Stimulated activated CD8-positive, alpha-beta memory T cell treated with anti-CD3 and anti-CD28 coated beads, Interleukin-2, amount 100 ng/mL, for 1 hour (primary cell): ENCODE data around the gene NUP205.
A peak's percentile ranks its signal among the peaks of the same experiment; 100 is the strongest.
"Not testable (repeated sequence)": the region's sequence is repeated elsewhere in the genome, so short reads cannot be mapped to it uniquely, and the experiment has no call there.

Experiments
- DNase-seq, 2 donors: peaks; one replicate each; pipeline ENCODE4 v3.0.0-alpha.2; 2020; ENCODE audit warnings: low read depth in 2 of 2

NUP205 gene

GRCh38 chr7:135620447-135620846 is 62.7 kb downstream of the NUP205 start:
- DNase-seq = no peak

GRCh38 chr7:135620980-135621850 is 63.5 kb downstream of the NUP205 start:
- no peak for DNase-seq

GRCh38 chr7:135634191-135634878 is 76.6 kb downstream of the NUP205 start:
- no peak for DNase-seq

- DNase-seq = not testable (repeated sequence)
Measured at GRCh38 chr7:135639690-135640089, 82.0 kb downstream of the NUP205 start.

GRCh38 chr7:135644154-135644553 is 86.4 kb downstream of the NUP205 start:
- DNase-seq = no peak

- no peak for DNase-seq
Measured at GRCh38 chr7:135644729-135645128, 87.0 kb downstream of the NUP205 start.

- DNase-seq = no peak
Measured at GRCh38 chr7:135645296-135645904, 87.7 kb downstream of the NUP205 start.

- no peak for DNase-seq
Measured at GRCh38 chr7:135647755-135648154, 90.0 kb downstream of the NUP205 start.

- no peak for DNase-seq
Measured at GRCh38 chr7:135648235-135648634, 90.5 kb downstream of the NUP205 start.

- DNase-seq = no peak
Measured at GRCh38 chr7:135650831-135651573, 93.3 kb downstream of the NUP205 start.

GRCh38 chr7:135653340-135654080 is 95.8 kb downstream of the NUP205 start:
- DNase-seq = no peak

GRCh38 chr7:135658564-135658963 is 100.8 kb downstream of the NUP205 start:
- DNase-seq = no peak

- DNase-seq = no peak
Measured at GRCh38 chr7:135659159-135659846, 101.6 kb downstream of the NUP205 start.

GRCh38 chr7:135661311-135662122 is 103.8 kb downstream of the NUP205 start:
- DNase-seq = no peak

GRCh38 chr7:135662123-135662372 is 104.3 kb downstream of the NUP205 start:
- DNase-seq = no peak

- peak; percentile 94 to 95 for DNase-seq
Measured at GRCh38 chr7:135662373-135663114, 104.8 kb downstream of the NUP205 start, which contains the start of gene STMP1. TSS of gene STMP1 (plus strand) at chr7:135662514.

GRCh38 chr7:135664046-135664589 is 106.4 kb downstream of the NUP205 start:
- DNase-seq = no peak

GRCh38 chr7:135665042-135665441 is 107.3 kb downstream of the NUP205 start:
- no peak for DNase-seq

- DNase-seq = no peak
Measured at GRCh38 chr7:135666156-135666555, 108.4 kb downstream of the NUP205 start.
